ENCODE measurements around the gene TNIP1.

DNA sequence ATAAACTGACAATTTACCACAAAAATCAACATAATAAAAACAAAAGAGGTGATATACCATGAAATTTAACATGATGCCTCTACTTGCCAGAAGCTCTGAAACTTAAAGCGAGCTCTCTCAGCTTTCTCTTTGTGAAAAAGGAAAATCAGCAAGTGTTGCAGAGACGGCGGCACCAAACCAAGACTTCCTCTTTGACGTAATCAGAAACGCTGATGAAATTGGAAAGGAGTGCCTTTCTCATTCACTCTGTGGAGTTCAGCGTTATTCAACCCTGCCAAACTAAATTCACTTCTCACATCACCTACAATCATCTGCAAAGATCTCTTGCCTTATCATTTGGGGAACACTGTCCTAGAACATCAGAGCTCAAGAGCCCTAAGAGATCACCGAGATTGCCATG is 44.6 kb upstream of the TNIP1 start:
- TF ChIP-seq POLR2AphosphoS5 (IDR thresholded peaks at IDR 0.05) (no peak), POLR2A (IDR thresholded peaks at IDR 0.05) (no peak), CTCF (IDR thresholded peaks at IDR 0.05) (no peak), EP300 (IDR thresholded peaks at IDR 0.05) (no peak)
